Stromal cell of bone marrow (primary cell): Measurements from ENCODE around the gene LAMB3.

Experiments used
- DNase-seq: peaks from one replicate; pipeline ENCODE4 v3.0.0-alpha.2; 2012; ENCODE audit warnings: low read depth

LAMB3 gene

GRCh38 chr1:209661071-209661470, 8.8 kb upstream of the LAMB3 start:
- no peak for DNase-seq

- DNase-seq = no peak
These were observed 7.7 kb upstream of the LAMB3 start for GRCh38 chr1:209659909-209660308.

- DNase-seq = no peak
These were observed 5.7 kb upstream of the LAMB3 start for GRCh38 chr1:209657918-209658317.

- DNase-seq = no peak
These were observed 5.1 kb upstream of the LAMB3 start for GRCh38 chr1:209657140-209657879.

GRCh38 chr1:209655411-209656231, 3.4 kb upstream of the LAMB3 start:
- no peak for DNase-seq

- no peak for DNase-seq
These were observed 1.7 kb upstream of the LAMB3 start for GRCh38 chr1:209653915-209654351.

GRCh38 chr1:209652873-209653401, 712 bp upstream of the LAMB3 start:
- DNase-seq = no peak

GRCh38 chr1:209651138-209651587, 1.1 kb downstream of the LAMB3 start:
- DNase-seq = peak; percentile 79

GRCh38 chr1:209650454-209650853, 1.8 kb downstream of the LAMB3 start:
- no peak for DNase-seq

- DNase-seq = peak; percentile 93
These were observed 3.1 kb downstream of the LAMB3 start for GRCh38 chr1:209648931-209649776.

GRCh38 chr1:209648346-209648745, 3.9 kb downstream of the LAMB3 start:
- no peak for DNase-seq

GRCh38 chr1:209647156-209647555, 5.1 kb downstream of the LAMB3 start:
- DNase-seq = no peak

- no peak for DNase-seq
These were observed 5.7 kb downstream of the LAMB3 start for GRCh38 chr1:209646558-209646957.

- no peak for DNase-seq
These were observed 6.4 kb downstream of the LAMB3 start for GRCh38 chr1:209645574-209646452.

GRCh38 chr1:209643285-209644020, 8.8 kb downstream of the LAMB3 start:
- peak; percentile 46 for DNase-seq

- DNase-seq = no peak
These were observed 9.4 kb downstream of the LAMB3 start for GRCh38 chr1:209642816-209643215.

- DNase-seq = no peak
These were observed 10.4 kb downstream of the LAMB3 start for GRCh38 chr1:209641832-209642172.

- DNase-seq = no peak
These were observed 16.4 kb downstream of the LAMB3 start for GRCh38 chr1:209635850-209636249.

- DNase-seq = no peak
These were observed 18.1 kb downstream of the LAMB3 start for GRCh38 chr1:209634005-209634737.
